HepG2 (cell line): ENCODE results near the gene ANAPC2. TPM values are rescaled to one million over a fixed set of nuclear protein-coding genes. Genes with fewer than 3 reads are reported as not detected.

ENCODE experiments used
- ATRX ChIP-seq: sonication (generic); formaldehyde crosslinking; IDR thresholded peaks from 2 replicates; pipeline ENCODE4 v1.4.0; 2020; ENCODE audit warnings: missing genetic modification reagents, borderline replicate concordance
- CSRNP1 ChIP-seq: sonication (generic); formaldehyde crosslinking; IDR thresholded peaks from 2 replicates; pipeline ENCODE4 v1.8.1; 2023; ENCODE audit warnings: mild to moderate bottlenecking, missing genetic modification reagents
- GATAD2A ChIP-seq: IDR thresholded peaks from 2 replicates; pipeline ENCODE4 v1.6.1; 2016
- GZF1 ChIP-seq: sonication (generic); formaldehyde crosslinking; IDR thresholded peaks from 2 replicates; pipeline ENCODE4 v1.5.1; 2020; ENCODE audit warnings: mild to moderate bottlenecking, missing genetic modification reagents
- HNRNPK ChIP-seq: fragments of 200-400 bp; formaldehyde crosslinking; IDR thresholded peaks from 2 replicates; pipeline ENCODE4 v1.6.1; 2018; ENCODE audit warnings: low read length, low read depth, moderate library complexity, mild to moderate bottlenecking; ENCODE audit not compliant: poor library complexity, severe bottlenecking
- HOXA5 ChIP-seq: sonication (generic); formaldehyde crosslinking; IDR thresholded peaks from 2 replicates; pipeline ENCODE4 v1.4.0; 2020; ENCODE audit warnings: missing genetic modification reagents
- PTBP1 ChIP-seq: fragments of 200-400 bp; formaldehyde crosslinking; IDR thresholded peaks from 2 replicates; pipeline ENCODE4 v1.6.1; 2018; ENCODE audit warnings: low read length, low read depth; ENCODE audit not compliant: poor library complexity, severe bottlenecking
- RAD51 ChIP-seq: fragments of 450-650 bp; IDR thresholded peaks from 2 replicates; pipeline ENCODE4 v1.6.1; 2016; ENCODE audit warnings: borderline replicate concordance
- RFXANK ChIP-seq: IDR thresholded peaks from 2 replicates; pipeline ENCODE4 v1.6.1; 2016
- THAP11 ChIP-seq: IDR thresholded peaks from 2 replicates; pipeline ENCODE4 v1.6.1; 2016; ENCODE audit warnings: missing biosample characterization, missing genetic modification reagents
- THAP7 ChIP-seq: sonication (generic); formaldehyde crosslinking; IDR thresholded peaks from 2 replicates; pipeline ENCODE4 v1.8.1; 2023; ENCODE audit warnings: mild to moderate bottlenecking, missing genetic modification reagents
- TOE1 ChIP-seq: sonication (generic); formaldehyde crosslinking; IDR thresholded peaks from 2 replicates; pipeline ENCODE4 v1.4.0; 2020; ENCODE audit warnings: mild to moderate bottlenecking, missing genetic modification reagents
- TSC22D2 ChIP-seq: sonication (generic); formaldehyde crosslinking; IDR thresholded peaks from 2 replicates; pipeline ENCODE4 v1.5.1; 2020; ENCODE audit warnings: missing genetic modification reagents, mild to moderate bottlenecking, borderline replicate concordance
- ZBTB49 ChIP-seq: sonication (generic); formaldehyde crosslinking; IDR thresholded peaks from 2 replicates; pipeline ENCODE4 v1.4.0; 2020; ENCODE audit warnings: missing genetic modification reagents, borderline replicate concordance
- ZBTB8A ChIP-seq: sonication (generic); formaldehyde crosslinking; IDR thresholded peaks from 2 replicates; pipeline ENCODE4 v1.4.0; 2020; ENCODE audit warnings: mild to moderate bottlenecking, low read depth, missing genetic modification reagents, borderline replicate concordance
- ZNF251 ChIP-seq: sonication (generic); formaldehyde crosslinking; IDR thresholded peaks from 2 replicates; pipeline ENCODE4 v1.9.0; 2021; ENCODE audit warnings: mild to moderate bottlenecking, missing genetic modification reagents
- ZNF260 ChIP-seq: sonication (generic); formaldehyde crosslinking; IDR thresholded peaks from 2 replicates; pipeline ENCODE4 v1.4.0; 2020; ENCODE audit warnings: missing genetic modification reagents, low read depth, mild to moderate bottlenecking, borderline replicate concordance
- ZNF276 ChIP-seq: sonication (generic); formaldehyde crosslinking; IDR thresholded peaks from 2 replicates; pipeline ENCODE4 v1.4.0; 2020; ENCODE audit warnings: mild to moderate bottlenecking, low read depth, missing genetic modification reagents
- ZNF547 ChIP-seq: sonication (generic); formaldehyde crosslinking; IDR thresholded peaks from 2 replicates; pipeline ENCODE4 v1.5.1; 2020; ENCODE audit warnings: mild to moderate bottlenecking, missing genetic modification reagents
- ZNF580 ChIP-seq: IDR thresholded peaks from 2 replicates; pipeline ENCODE4 v1.6.1; 2016; ENCODE audit warnings: low read depth, borderline replicate concordance
- polyA plus RNA-seq, 8 experiments: library from polyadenylated mRNA; depleted of rRNA in 3 of 8; stranded (reverse) in 7 of 8; unstranded in 1 of 8; fragments of >200 nt; fragmentation: Illumina TruSeq in 4 of 8; extraction: Trizol in 4 of 8; gene quantifications; 2 replicates each; pipeline versions ENCODE4 v1.2.1 to v1.2.3, GENCODE V29; 2011 to 2016; ENCODE audit warnings: low read depth in 4 of 8, missing spikeins in 1 of 8, mixed read lengths in 1 of 8; ENCODE audit not compliant: insufficient read depth in 1 of 8
- total RNA-seq, 5 experiments: library from RNA; depleted of rRNA; stranded (reverse); fragments of >200 nt; fragmentation: Illumina TruSeq; extraction: Trizol; gene quantifications; 2 replicates each; pipeline ENCODE4 v1.2.3, GENCODE V29; 2016; ENCODE audit warnings: low read depth in 1 of 5

The ANAPC2 gene
- total and polyA plus RNA-seq, 2 of the 13 experiments (the other 11 are each of a cell fraction or from before 2014, with no cell fraction given): 12.3 to 15.4 TPM

GRCh38 chr9:137217276-137218211, 29.2 kb upstream of the ANAPC2 start (continued):
- TF ChIP-seq ZBTB8A (CRISPR knock-in tag) (peak; percentile 54; the same call in 1 of the 2 replicates), HNRNPK (no peak), ATRX (CRISPR knock-in tag) (no peak), ZNF260 (CRISPR knock-in tag) (no peak), ZNF580 (0 out of 2 replicates have a peak, but pooled peaks have one; percentile 7), ZNF547 (CRISPR knock-in tag) (peak; percentile 71), RFXANK (CRISPR knock-in tag) (no peak), TOE1 (no peak), HOXA5 (CRISPR knock-in tag) (0 out of 2 replicates have a peak, but pooled peaks have one; percentile 54), GZF1 (CRISPR knock-in tag) (no peak), CSRNP1 (no peak), ZNF251 (CRISPR knock-in tag) (no peak), RAD51 (no peak), TSC22D2 (CRISPR knock-in tag) (no peak), PTBP1 (peak; percentile 25), ZNF276 (CRISPR knock-in tag) (no peak; the same call in 1 of the 2 replicates), ZBTB49 (CRISPR knock-in tag) (no peak), THAP7 (CRISPR knock-in tag) (no peak), THAP11 (CRISPR knock-in tag) (peak; percentile 48), GATAD2A (peak; percentile 35; the same call in 1 of the 2 replicates)
